ENCODE measurements around the gene AP1B1.
"Not testable (repeated sequence)": the region's sequence is repeated elsewhere in the genome, so short reads cannot be mapped to it uniquely, and the experiment has no call there.

Gene AP1B1

DNA sequence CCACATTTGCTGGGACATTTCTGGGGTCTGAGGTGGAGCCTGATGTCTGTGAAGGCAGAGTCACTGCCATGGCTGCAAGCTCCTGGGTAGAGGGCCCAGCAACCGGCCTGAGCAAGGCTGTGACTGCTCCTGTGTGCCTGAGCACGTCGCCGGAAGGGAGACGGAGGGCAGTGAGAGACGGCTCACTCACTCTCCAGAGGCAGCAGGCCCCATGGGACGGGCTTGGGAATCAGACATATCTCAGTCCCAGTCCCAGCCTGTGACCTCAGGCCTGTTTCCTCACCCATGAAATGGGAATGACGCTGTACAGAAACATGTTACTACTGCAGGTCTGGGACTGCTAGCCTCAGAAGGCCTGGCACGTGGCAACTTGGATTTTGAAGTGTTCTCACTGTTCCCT is 36.5 kb downstream of the AP1B1 start:
- DNase-seq (ENCODE audit: low spot score) = no peak
- TF ChIP-seq, protein P1, sequence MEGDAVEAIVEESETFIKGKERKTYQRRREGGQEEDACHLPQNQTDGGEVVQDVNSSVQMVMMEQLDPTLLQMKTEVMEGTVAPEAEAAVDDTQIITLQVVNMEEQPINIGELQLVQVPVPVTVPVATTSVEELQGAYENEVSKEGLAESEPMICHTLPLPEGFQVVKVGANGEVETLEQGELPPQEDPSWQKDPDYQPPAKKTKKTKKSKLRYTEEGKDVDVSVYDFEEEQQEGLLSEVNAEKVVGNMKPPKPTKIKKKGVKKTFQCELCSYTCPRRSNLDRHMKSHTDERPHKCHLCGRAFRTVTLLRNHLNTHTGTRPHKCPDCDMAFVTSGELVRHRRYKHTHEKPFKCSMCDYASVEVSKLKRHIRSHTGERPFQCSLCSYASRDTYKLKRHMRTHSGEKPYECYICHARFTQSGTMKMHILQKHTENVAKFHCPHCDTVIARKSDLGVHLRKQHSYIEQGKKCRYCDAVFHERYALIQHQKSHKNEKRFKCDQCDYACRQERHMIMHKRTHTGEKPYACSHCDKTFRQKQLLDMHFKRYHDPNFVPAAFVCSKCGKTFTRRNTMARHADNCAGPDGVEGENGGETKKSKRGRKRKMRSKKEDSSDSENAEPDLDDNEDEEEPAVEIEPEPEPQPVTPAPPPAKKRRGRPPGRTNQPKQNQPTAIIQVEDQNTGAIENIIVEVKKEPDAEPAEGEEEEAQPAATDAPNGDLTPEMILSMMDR (IDR thresholded peaks at IDR 0.05; ENCODE audit: extremely low read depth, insufficient read depth, missing control alignments) = no peak
- in situ Hi-C loops (cut with MboI; ENCODE audit: low pct_unique_long_range_greater_than_20kb, low sequenced_read_pairs, unreplicated experiment) = no loop called here

GRCh38 chr22:29351042-29351441 is 37.3 kb downstream of the AP1B1 start:
- no peak for DNase-seq (ENCODE audit: low spot score)
- TF ChIP-seq, protein P1 (IDR thresholded peaks at IDR 0.05; ENCODE audit: extremely low read depth, insufficient read depth, missing control alignments) = no peak
- in situ Hi-C loops (cut with MboI; ENCODE audit: low pct_unique_long_range_greater_than_20kb, low sequenced_read_pairs, unreplicated experiment) = no loop called here

DNA sequence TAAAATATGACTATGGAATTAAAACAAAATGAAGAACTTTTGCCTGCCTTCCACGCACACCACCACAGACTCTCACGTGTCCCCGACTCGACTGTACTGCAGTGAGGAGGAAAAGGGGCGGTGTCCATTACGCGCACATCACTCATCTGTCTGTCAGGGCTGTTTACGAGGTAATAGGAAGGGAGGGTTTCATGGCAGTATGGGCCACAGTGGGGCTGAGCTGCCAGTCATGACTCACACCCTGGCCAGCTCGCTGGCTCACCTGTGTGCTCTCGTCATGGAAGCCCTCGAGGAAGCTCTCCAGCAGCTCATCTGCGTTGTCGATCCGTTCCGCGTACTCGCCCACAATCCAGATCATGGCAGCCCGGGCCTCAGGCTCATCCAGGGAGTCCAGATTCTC is 39.4 kb downstream of the AP1B1 start:
- DNase-seq (ENCODE audit: low spot score) = no peak
- in situ Hi-C loops (cut with MboI; ENCODE audit: low pct_unique_long_range_greater_than_20kb, low sequenced_read_pairs, unreplicated experiment) = no loop called here
- TF ChIP-seq, protein P1 (IDR thresholded peaks at IDR 0.05; ENCODE audit: extremely low read depth, insufficient read depth, missing control alignments) = no peak

- DNase-seq (ENCODE audit: low spot score) = no peak
- TF ChIP-seq, protein P1 (IDR thresholded peaks at IDR 0.05; ENCODE audit: extremely low read depth, insufficient read depth, missing control alignments) = no peak
- in situ Hi-C loops (cut with MboI; ENCODE audit: low pct_unique_long_range_greater_than_20kb, low sequenced_read_pairs, unreplicated experiment) = no loop called here
These were observed 40.3 kb downstream of the AP1B1 start for GRCh38 chr22:29348041-29348440.

- no peak for DNase-seq (ENCODE audit: low spot score)
- TF ChIP-seq, protein P1 (IDR thresholded peaks at IDR 0.05; ENCODE audit: extremely low read depth, insufficient read depth, missing control alignments) = no peak
- in situ Hi-C loops (cut with MboI; ENCODE audit: low pct_unique_long_range_greater_than_20kb, low sequenced_read_pairs, unreplicated experiment) = no loop called here
These were observed 41.7 kb downstream of the AP1B1 start for GRCh38 chr22:29346659-29347058.

- in situ Hi-C loops (cut with MboI; ENCODE audit: low pct_unique_long_range_greater_than_20kb, low sequenced_read_pairs, unreplicated experiment) = no loop called here
- TF ChIP-seq, protein P1 (IDR thresholded peaks at IDR 0.05; ENCODE audit: extremely low read depth, insufficient read depth, missing control alignments) = no peak
- DNase-seq (ENCODE audit: low spot score) = no peak
These were observed 42.4 kb downstream of the AP1B1 start for GRCh38 chr22:29345932-29346331.

DNA sequence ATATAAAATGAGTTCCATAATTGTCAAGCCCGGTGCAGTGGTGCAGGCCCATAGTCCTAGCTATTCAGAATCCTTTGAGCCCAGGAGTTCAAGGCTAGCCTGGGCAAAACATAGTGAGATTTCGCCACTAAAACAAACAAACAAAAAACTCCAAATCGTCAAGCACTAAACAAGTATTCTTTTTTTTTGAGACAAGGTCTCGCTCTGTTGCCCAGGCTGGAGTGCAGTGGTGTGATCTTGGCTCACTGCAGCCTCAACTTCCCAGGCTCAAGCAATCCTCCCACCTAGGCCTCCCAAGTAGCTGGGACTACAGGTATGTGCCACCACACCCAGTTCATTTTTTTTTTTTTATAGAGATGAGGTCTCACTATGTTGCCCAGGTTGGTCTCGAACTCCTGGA is 43.5 kb downstream of the AP1B1 start:
- in situ Hi-C loops (cut with MboI; ENCODE audit: low pct_unique_long_range_greater_than_20kb, low sequenced_read_pairs, unreplicated experiment); DNase-seq (ENCODE audit: low spot score): not testable (repeated sequence)

All from GM13977 (cell line).